MCF 10A (cell line): ENCODE results near the gene TMEM53. TPM values are rescaled to one million over a fixed set of nuclear protein-coding genes. Genes with fewer than 3 reads are reported as not detected.

Experiments
- BruUV-seq: library from RNA; stranded (reverse); fragments of 400-500 nt; replicated peaks from 2 replicates; lab custom pipeline; 2021; lab: Mats Ljungman, UMichigan
- CTCF ChIA-PET: fragments of 300-600 bp; sonication (Branson Sonifier 250); formaldehyde crosslinking; extraction: SDS; loops from one replicate; lab custom pipeline; 2021; ENCODE audit warnings: antibody characterized with exemption, inconsistent platforms; lab: Yijun Ruan, JAX
- POLR2A ChIA-PET: fragments of 300-600, 350-650 bp; sonication (Branson Sonifier 250); formaldehyde crosslinking; extraction: SDS; loops from one replicate; lab custom pipeline; 2020; ENCODE audit warnings: antibody characterized with exemption, inconsistent platforms; lab: Yijun Ruan, JAX
- DNase-seq: peaks from one replicate; pipeline ENCODE4 v3.0.0-alpha.2; 2018; ENCODE audit not compliant: unreplicated experiment
- H3K27ac Mint-ChIP-seq: one replicate; pipeline ENCODE4 v1.8.0; 2022; ENCODE audit warnings: mild to moderate bottlenecking, low read depth, mixed read lengths; ENCODE audit not compliant: unreplicated experiment
- H3K27me3 Mint-ChIP-seq: one replicate; pipeline ENCODE4 v1.8.0; 2022; ENCODE audit warnings: mixed read lengths; ENCODE audit not compliant: insufficient read depth, unreplicated experiment
- H3K36me3 Mint-ChIP-seq: one replicate; pipeline ENCODE4 v1.8.0; 2022; ENCODE audit warnings: mild to moderate bottlenecking, moderate library complexity, mixed read lengths; ENCODE audit not compliant: insufficient read depth, unreplicated experiment
- H3K4me1 Mint-ChIP-seq: one replicate; pipeline ENCODE4 v1.8.0; 2022; ENCODE audit warnings: mixed read lengths; ENCODE audit not compliant: insufficient read depth, unreplicated experiment
- H3K4me3 Mint-ChIP-seq: one replicate; pipeline ENCODE4 v1.8.0; 2022; ENCODE audit warnings: mild to moderate bottlenecking, moderate library complexity, mixed read lengths; ENCODE audit not compliant: unreplicated experiment
- H3K9me3 Mint-ChIP-seq: one replicate; pipeline ENCODE4 v1.8.0; 2022; ENCODE audit warnings: mixed read lengths; ENCODE audit not compliant: unreplicated experiment
- intact Hi-C: fragments of 100-400 bp; cut with micrococcal nuclease; formaldehyde crosslinking; loops from 2 replicates; pipeline ENCODE4 v1.14.1; 2022
- total RNA-seq: library from RNA; stranded (reverse); gene quantifications from 2 replicates; pipeline ENCODE4 v1.2.3, GENCODE V29; 2022
- TF ChIP-seq, protein P1 (sequence below): fragments of 200-600 bp; IDR thresholded peaks from one replicate; pipeline ENCODE4 v1.8.0; 2022; ENCODE audit warnings: antibody characterized with exemption, mild to moderate bottlenecking; ENCODE audit not compliant: unreplicated experiment

TMEM53 gene
- total RNA-seq, 1 experiment from 2014 or later = 2.2 TPM

DNA sequence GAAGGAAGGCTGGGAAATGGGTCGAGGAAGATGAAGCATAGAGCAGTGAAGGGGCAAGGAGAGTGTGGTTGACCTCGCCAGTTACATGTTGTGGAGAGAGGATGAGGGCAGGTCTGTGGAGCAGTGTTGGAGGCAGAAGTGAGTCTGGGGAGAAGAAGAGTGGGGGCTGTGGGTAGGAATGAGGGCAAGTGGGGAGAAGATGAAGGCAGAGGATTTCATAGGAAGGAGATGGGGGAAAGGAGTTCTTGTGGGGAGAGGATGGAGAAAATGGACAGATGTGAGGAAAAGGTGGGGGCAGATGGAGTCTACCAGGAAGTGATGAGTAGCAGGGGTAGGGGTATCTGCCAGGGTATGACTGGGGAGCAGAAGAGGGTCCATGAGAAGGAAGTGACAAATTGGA, 3.8 kb upstream of the TMEM53 start:
- Mint-ChIP-seq H3K4me1 (peaks cover 8% of the 10 kb centered on the region), H3K27me3 (no peaks in the 10 kb centered on the region), H3K36me3 (no peaks in the 10 kb centered on the region), H3K9me3 (no peaks in the 10 kb centered on the region), H3K4me3 (no peak overlapping the region), H3K27ac (no peak overlapping the region)
- BruUV-seq = no TSS peak
- no peak for DNase-seq
- POLR2A ChIA-PET = interaction anchor here (0.7 kb wide), 1 partner anchor 1386 kb away, joined by 3 read pairs; no protein-coding TSS in a partner anchor
- intact Hi-C loops = no loop called here
- CTCF ChIA-PET = interaction anchor here (0.9 kb wide), 1 partner anchor 256 kb away, joined by 3 read pairs; no protein-coding TSS in a partner anchor
- TF ChIP-seq, protein P1, sequence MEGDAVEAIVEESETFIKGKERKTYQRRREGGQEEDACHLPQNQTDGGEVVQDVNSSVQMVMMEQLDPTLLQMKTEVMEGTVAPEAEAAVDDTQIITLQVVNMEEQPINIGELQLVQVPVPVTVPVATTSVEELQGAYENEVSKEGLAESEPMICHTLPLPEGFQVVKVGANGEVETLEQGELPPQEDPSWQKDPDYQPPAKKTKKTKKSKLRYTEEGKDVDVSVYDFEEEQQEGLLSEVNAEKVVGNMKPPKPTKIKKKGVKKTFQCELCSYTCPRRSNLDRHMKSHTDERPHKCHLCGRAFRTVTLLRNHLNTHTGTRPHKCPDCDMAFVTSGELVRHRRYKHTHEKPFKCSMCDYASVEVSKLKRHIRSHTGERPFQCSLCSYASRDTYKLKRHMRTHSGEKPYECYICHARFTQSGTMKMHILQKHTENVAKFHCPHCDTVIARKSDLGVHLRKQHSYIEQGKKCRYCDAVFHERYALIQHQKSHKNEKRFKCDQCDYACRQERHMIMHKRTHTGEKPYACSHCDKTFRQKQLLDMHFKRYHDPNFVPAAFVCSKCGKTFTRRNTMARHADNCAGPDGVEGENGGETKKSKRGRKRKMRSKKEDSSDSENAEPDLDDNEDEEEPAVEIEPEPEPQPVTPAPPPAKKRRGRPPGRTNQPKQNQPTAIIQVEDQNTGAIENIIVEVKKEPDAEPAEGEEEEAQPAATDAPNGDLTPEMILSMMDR = no peak

DNA sequence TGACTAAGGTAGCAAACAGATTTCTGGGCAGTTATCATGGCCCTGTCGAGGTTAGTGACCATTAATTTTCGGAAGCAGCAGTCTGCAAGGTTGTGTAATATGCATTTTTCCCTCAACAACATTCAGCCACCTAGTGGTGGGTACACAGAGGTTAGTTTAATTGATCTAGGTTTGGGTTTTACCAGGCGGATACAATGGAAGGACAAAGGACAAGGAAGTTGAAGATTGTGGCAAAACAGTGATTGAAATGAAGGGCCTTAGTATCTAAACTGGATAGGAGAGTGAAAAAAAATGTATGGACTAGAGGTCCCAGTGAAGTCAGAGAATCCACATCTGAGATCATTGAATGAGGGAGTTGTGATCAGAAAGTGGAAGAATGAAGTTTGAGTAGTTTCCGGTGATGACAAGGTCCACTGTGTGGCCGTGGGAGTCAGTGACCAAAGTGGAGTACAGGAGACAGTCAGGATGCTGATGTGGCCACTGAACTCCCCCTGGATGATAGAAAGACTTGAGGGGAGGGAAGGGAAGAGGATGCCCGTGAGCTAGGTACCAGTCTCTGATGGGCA, 3.0 kb upstream of the TMEM53 start:
- no TSS peak for BruUV-seq
- peak; percentile 66 for DNase-seq
- no peak overlapping the region for H3K4me3 Mint-ChIP-seq
- CTCF ChIA-PET = interaction anchor here (0.9 to 2.5 kb wide), 4 partner anchors 8 to 255 kb away, joined by 3 to 7 read pairs (median 4); no protein-coding TSS in a partner anchor
- H3K27ac Mint-ChIP-seq = no peak overlapping the region
- peaks cover 11% of the 10 kb centered on the region for H3K4me1 Mint-ChIP-seq
- POLR2A ChIA-PET = interaction anchor here (0.7 kb wide), 1 partner anchor 1387 kb away, joined by 3 read pairs; no protein-coding TSS in a partner anchor
- TF ChIP-seq, protein P1 = peak; percentile 53
- no peaks in the 10 kb centered on the region for H3K36me3 Mint-ChIP-seq
- intact Hi-C loops = loop anchor here (1.0 kb wide), 1 partner anchor 22 kb away; no protein-coding TSS in a partner anchor
- no peaks in the 10 kb centered on the region for H3K9me3 Mint-ChIP-seq
- no peaks in the 10 kb centered on the region for H3K27me3 Mint-ChIP-seq

DNA sequence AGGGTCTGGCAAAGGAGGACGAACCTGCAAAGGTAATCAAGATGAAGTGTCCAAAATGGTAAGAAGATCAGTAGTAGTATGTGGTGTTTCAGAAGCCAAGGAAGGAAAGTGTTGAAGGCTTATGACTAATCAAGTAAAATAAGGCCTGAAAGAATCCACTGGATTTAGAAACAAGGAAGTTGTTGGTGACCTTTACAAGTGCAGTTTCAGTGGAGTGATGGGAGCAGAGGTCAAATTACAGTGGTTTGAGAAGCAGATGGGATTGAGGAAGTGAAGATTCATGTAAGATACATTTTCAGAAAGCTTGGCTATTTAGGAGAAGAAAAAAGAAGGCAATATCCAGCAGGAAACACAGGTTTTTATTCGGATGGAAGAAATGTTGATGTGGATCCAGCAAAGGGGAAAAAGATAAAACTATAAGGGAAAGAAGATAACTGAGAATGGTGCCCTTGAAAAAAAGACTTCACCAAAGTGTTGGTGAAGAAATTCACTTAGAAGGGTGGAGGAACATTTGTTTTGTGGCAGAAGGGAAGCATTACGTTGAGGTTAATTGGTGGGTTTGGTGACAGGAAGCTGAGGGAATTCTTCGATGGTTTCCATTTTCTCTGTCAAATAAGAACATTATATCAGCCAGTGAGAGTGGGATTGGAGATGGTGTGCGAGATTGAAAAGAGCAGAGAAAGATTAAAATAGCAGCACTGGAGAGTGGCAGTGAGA, 2.4 kb upstream of the TMEM53 start:
- Mint-ChIP-seq H3K4me3 (no peak overlapping the region), H3K27ac (no peak overlapping the region), H3K4me1 (peaks cover 17% of the 10 kb centered on the region), H3K27me3 (no peaks in the 10 kb centered on the region), H3K9me3 (no peaks in the 10 kb centered on the region), H3K36me3 (no peaks in the 10 kb centered on the region)
- TF ChIP-seq, protein P1 = no peak
- no peak for DNase-seq
- ChIA-PET CTCF (interaction anchor here (0.6 to 2.5 kb wide), 5 partner anchors 9 to 584 kb away, joined by 3 to 7 read pairs (median 4); no protein-coding TSS in a partner anchor), POLR2A (no interaction called here)
- intact Hi-C loops = loop anchor here (1.0 kb wide), 1 partner anchor 21 kb away; no protein-coding TSS in a partner anchor
- no TSS peak for BruUV-seq

DNA sequence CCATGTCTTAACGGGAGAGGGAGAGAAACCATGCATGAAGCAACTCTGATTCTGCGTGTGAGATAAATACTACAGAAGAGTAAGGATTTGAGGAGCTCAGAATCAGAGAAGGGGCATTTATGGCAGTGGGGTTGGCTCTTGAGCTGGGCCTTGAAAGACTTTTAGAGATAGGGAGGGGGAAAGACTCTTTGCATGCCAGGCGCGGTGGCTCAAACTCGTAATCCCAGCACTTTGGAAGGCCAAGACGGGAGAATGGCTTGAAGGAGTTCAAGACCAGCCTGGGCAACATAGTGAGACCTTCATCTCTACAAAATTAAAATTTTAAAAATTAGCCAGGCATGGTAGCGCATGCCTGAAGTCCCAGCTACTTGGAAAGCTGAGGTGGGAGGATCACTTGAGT, 905 bp upstream of the TMEM53 start:
- H3K36me3 Mint-ChIP-seq = no peaks in the 10 kb centered on the region
- intact Hi-C loops = no loop called here
- ChIA-PET POLR2A (interaction anchor here (0.9 to 3.0 kb wide), 11 partner anchors 26 to 700 kb away, joined by 3 to 22 read pairs (median 5); partner anchors contain the start of gene RNU5D-1), CTCF (interaction anchor here (0.6 to 4.2 kb wide), 6 partner anchors 10 to 969 kb away, joined by 3 to 29 read pairs (median 6); no protein-coding TSS in a partner anchor)
- DNase-seq = no peak
- H3K4me3 Mint-ChIP-seq = peak overlapping the region; percentile 74
- peaks cover 17% of the 10 kb centered on the region for H3K4me1 Mint-ChIP-seq
- no peaks in the 10 kb centered on the region for H3K27me3 Mint-ChIP-seq
- TF ChIP-seq, protein P1 = no peak
- H3K27ac Mint-ChIP-seq = peak overlapping the region; percentile 96
- H3K9me3 Mint-ChIP-seq = no peaks in the 10 kb centered on the region
- no TSS peak for BruUV-seq
